Motor neuron (in vitro differentiated cells): ENCODE measurements around the gene PIGK. TPM values are rescaled to one million over a fixed set of nuclear protein-coding genes. Genes with fewer than 3 reads are reported as not detected.

ENCODE experiments used
- ATAC-seq, 8 experiments: fragments of 200-7000 bp; cut with Tn5 transposase; replicated peaks in 6 of 8; 2 replicates each; pipeline ENCODE4 v1.8.0; 2021; ENCODE audit warnings: mild to moderate bottlenecking in 8 of 8, moderate library complexity in 8 of 8
- H3K27ac ChIP-seq, 2 donors: fragments of 250-450 bp; sonication (Bioruptor Pico); 2 replicates each; pipeline ENCODE4 v1.9.0; 2021; ENCODE audit warnings: antibody characterized with exemption in 2 of 2, mild to moderate bottlenecking in 2 of 2, moderate library complexity in 1 of 2
- H3K4me1 ChIP-seq, 2 donors: fragments of 250-450 bp; sonication (Bioruptor Pico); replicated peaks in 1 of 2; 2 replicates each; pipeline ENCODE4 v1.6.1; 2021; ENCODE audit warnings: antibody characterized with exemption in 2 of 2, mild to moderate bottlenecking in 2 of 2, moderate library complexity in 1 of 2
- H3K4me3 ChIP-seq, 5 donors: fragments of 250-450 bp; sonication (Bioruptor Pico); 2 replicates each; pipeline ENCODE4 v1.9.0; 2021; ENCODE audit warnings: antibody characterized with exemption in 5 of 5, mild to moderate bottlenecking in 5 of 5, moderate library complexity in 4 of 5
- WGBS, 10 experiments: fragments of 450-650 bp; shearing (Covaris generic); methylation state at CpG; one replicate each; pipeline ENCODE4 v1.0.0; 2022; 5-methylcytosine and 5-hydroxymethylcytosine counted together
- in situ Hi-C, 9 experiments: fragments of 400-800 bp; cut with MboI; loops; one replicate each; pipeline ENCODE4 v1.15.0; 2021; ENCODE audit warnings: low sequenced_read_pairs in 9 of 9, low pct_unique_long_range_greater_than_20kb in 2 of 9; ENCODE audit not compliant: unreplicated experiment in 9 of 9
- total RNA-seq, 8 experiments: library from RNA; unstranded; fragments of 300-600 nt; gene quantifications; 2 replicates each; pipeline versions ENCODE4 v1.2.3 to v1.2.4, GENCODE V29; 2022

The PIGK gene
- total RNA-seq, 8 experiments from 2014 or later = 13.5 to 37.3 (median 20.3) TPM

GRCh38 chr1:77126307-77126706 lies 92.9 kb downstream of the PIGK start:
- H3K4me1 ChIP-seq = peaks cover 0 to 9% of the 10 kb centered on the region in 2 donors
- 0 to 30% (median 5%) methylated on average over 1 to 2 of the region's 2 CpGs; no CpG with 5 or more reads in 1 of the 10 experiments for WGBS, 10 experiments
- no peak overlapping the region for H3K4me3 ChIP-seq
- peak; percentile 61 to 85 (median 72) for ATAC-seq
- in situ Hi-C loops = loop anchor here in 8 of 9 experiments (10.0 to 25.0 kb wide), 5 partner anchors 789 to 1214 kb away; no protein-coding TSS in a partner anchor
- H3K27ac ChIP-seq = no peak overlapping the region

DNA sequence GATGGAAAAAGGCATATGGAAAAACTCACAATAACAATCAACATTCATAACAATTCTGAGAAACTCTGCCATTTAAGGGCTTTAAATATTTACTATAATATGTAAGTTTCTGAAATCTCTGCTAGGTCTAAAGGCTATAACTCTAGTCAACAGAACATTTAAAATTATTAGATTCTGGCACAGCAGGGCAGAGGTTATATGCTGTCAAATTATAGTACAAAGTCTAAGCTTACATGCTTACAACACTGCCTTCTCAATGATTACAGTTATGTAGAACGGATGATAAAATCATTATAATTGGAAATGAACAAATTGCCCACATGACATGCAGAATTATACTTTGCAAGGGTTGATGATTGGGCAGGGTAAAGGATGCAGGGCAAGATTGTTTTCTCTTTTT lies 97.7 kb downstream of the PIGK start:
- no peak overlapping the region for H3K27ac ChIP-seq
- WGBS, 10 experiments = 0 to 100% (median 75%) methylated on average over 1 of the region's 1 CpG; no CpG with 5 or more reads in 1 of the 10 experiments
- H3K4me1 ChIP-seq = peaks cover 5 to 18% of the 10 kb centered on the region in 2 donors
- ATAC-seq = peak in 3 of 8 experiments; percentile 27 to 39 (median 32)
- H3K4me3 ChIP-seq = no peak overlapping the region
- in situ Hi-C loops = loop anchor here in 4 of 9 experiments (10.0 to 25.0 kb wide), 4 partner anchors 209 to 967 kb away; partner anchors contain the start of gene ST6GALNAC5 (in 1 of the 4)

DNA sequence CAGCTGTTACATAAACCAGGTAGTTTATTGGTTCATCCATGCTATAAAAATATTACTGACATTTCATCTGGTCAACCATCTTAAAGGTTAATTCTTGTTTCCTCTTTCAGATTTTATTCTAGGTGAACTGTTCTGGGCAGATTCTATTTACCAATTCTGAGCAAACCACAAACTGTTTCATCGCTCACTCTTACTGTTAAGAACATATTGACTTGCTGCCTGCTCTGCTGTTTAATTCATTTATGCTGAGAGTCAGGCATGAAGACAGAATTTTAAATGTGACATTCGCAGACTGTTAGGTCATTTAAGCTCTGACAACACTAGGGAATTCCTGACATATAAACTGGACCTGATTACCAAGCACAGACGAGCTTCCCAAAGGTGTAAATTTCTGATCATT lies 98.3 kb downstream of the PIGK start:
- 0 to 72% (median 48%) methylated on average over 1 to 3 of the region's 3 CpGs; no CpG with 5 or more reads in 1 of the 10 experiments for WGBS, 10 experiments
- peak overlapping the region in 1 of 2 donors; percentile 9 for H3K27ac ChIP-seq
- peaks cover 5 to 18% of the 10 kb centered on the region in 2 donors for H3K4me1 ChIP-seq
- ATAC-seq = peak; percentile 49 to 88 (median 78)
- in situ Hi-C loops = loop anchor here in 4 of 9 experiments (10.0 to 25.0 kb wide), 4 partner anchors 209 to 966 kb away; partner anchors contain the start of gene ST6GALNAC5 (in 1 of the 4)
- H3K4me3 ChIP-seq = no peak overlapping the region

DNA sequence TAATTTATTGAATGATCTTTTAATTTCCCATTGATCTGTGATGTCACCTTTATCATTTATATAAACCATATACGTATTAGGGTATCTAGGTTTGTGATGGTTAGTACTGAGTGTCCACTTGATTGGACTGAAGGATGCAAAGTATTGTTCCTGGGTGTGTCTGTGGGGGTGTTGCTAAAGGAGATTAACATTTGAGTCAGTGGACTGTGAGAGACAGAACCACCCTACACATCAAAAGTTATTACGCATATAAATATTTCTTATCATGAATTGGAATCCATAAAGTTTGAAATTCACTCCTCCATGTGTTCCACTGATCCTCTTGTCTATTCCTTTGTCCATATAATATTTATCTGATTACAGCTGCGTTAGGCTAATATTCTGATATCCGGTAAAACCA lies 100.5 kb downstream of the PIGK start:
- WGBS, 10 experiments = 7 to 100% (median 88%) methylated on average over 2 to 4 of the region's 4 CpGs
- in situ Hi-C loops = loop anchor here in 3 of 9 experiments (25.0 kb wide), 3 partner anchors 206 to 781 kb away; partner anchors contain the start of gene ST6GALNAC5 (in 1 of the 3)
- Histone ChIP-seq H3K27ac (no peak overlapping the region), H3K4me1 (peaks cover 5 to 18% of the 10 kb centered on the region in 2 donors), H3K4me3 (no peak overlapping the region)
- ATAC-seq = peak in 3 of 8 experiments; percentile 22 to 67 (median 67)

DNA sequence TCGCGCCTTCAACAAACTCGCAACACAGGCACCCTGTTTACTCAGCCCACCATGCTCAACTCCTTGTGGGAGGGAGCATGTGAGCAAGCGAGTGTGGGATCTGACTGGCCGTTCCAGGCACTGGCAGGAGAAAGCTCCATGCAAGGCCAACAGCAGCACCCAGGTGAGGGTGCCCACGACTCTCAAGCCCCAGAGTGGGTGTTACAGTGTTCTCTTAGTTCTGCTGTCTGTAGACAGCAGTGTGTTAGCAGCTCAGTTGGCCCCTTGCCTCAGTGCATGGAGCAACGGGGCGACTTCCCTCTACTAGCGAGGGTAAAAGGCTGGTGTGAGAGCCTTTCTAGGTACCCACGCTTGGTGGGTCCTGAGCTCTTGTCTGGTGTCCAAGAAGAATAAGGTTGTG lies 114.6 kb downstream of the PIGK start:
- peak in 1 of 8 experiments; percentile 16 for ATAC-seq
- Histone ChIP-seq H3K27ac (no peak overlapping the region), H3K4me1 (no peaks in the 10 kb centered on the region), H3K4me3 (no peak overlapping the region)
- WGBS, 10 experiments = 70 to 98% (median 91%) methylated on average over 2 to 9 of the region's 10 CpGs; no CpG with 5 or more reads in 2 of the 10 experiments
- in situ Hi-C loops = loop anchor here in 3 of 9 experiments (25.0 kb wide), 3 partner anchors 192 to 767 kb away; partner anchors contain the start of gene ST6GALNAC5 (in 1 of the 3)

DNA sequence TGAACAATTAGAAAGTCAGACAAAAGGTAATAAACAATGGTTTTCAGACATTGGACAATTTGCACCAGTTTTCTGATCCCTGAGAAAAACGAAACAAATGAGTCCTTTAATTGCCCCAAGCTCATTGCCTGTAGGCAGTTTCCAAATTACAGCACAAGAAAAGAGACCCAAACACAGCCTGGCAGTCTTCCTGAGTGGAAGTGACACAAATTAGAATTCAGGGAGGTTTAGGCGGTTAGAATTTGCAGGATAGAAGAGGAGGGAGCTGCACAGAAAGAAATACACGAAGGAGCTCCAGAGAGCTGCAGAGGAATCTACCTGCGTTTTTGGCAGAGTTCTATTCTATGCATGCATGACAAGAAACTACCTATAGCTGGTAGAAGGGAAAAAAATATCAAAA lies 115.7 kb downstream of the PIGK start:
- 65 to 100% (median 88%) methylated on average over 2 to 4 of the region's 4 CpGs; no CpG with 5 or more reads in 1 of the 10 experiments for WGBS, 10 experiments
- H3K4me1 ChIP-seq = no peaks in the 10 kb centered on the region
- in situ Hi-C loops = loop anchor here in 3 of 9 experiments (25.0 kb wide), 3 partner anchors 191 to 766 kb away; partner anchors contain the start of gene ST6GALNAC5 (in 1 of the 3)
- no peak overlapping the region for H3K27ac ChIP-seq
- H3K4me3 ChIP-seq = no peak overlapping the region
- ATAC-seq = no peak

- in situ Hi-C loops = loop anchor here in 3 of 9 experiments (25.0 kb wide), 3 partner anchors 189 to 764 kb away; partner anchors contain the start of gene ST6GALNAC5 (in 1 of the 3)
- no peak overlapping the region for H3K4me3 ChIP-seq
- no peak for ATAC-seq
- H3K27ac ChIP-seq = no peak overlapping the region
- no peaks in the 10 kb centered on the region for H3K4me1 ChIP-seq
- 71 to 100% (median 88%) methylated on average over 1 of the region's 1 CpG; no CpG with 5 or more reads in 2 of the 10 experiments for WGBS, 10 experiments
Measured at GRCh38 chr1:77100875-77101274, 118.4 kb downstream of the PIGK start.

DNA sequence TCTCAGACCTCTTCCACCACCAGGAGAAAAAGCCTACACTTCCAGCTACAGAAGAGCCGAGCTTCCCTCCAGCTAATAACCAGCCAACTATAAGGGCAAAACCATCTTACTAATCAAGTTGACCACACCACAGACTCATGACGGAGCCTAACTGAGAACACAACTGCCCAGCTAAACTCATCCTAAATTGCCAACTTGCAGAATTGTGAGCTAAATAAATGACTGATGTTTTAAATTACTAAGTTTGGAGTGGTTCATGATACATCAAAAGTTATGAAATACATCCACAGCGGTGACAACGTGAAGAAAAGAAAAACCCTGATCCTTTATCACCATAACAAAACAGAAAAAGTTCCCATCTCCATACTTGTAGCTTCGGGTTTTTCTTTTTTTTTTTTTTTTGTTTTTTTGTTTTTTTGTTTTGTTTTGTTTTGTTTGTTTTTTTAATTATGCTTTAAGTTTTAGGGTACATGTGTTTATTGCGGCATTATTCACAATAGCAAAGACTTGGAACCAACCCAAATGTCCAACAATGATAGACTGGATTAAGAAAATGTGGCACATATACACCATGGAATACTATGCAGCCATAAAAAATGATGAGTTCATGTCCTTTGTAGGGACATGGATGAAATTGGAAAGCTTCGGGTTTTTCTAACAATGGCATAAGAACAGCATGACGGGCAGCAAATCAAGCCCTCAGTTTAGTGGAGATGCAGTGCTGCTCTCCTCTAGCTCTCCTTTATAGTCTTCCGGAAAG lies 122.6 kb downstream of the PIGK start:
- Histone ChIP-seq H3K27ac (no peak overlapping the region), H3K4me3 (no peak overlapping the region), H3K4me1 (no peaks in the 10 kb centered on the region)
- WGBS, 10 experiments = 73 to 98% (median 91%) methylated on average over 5 to 9 of the region's 9 CpGs
- no peak for ATAC-seq
- in situ Hi-C loops = no loop called here

DNA sequence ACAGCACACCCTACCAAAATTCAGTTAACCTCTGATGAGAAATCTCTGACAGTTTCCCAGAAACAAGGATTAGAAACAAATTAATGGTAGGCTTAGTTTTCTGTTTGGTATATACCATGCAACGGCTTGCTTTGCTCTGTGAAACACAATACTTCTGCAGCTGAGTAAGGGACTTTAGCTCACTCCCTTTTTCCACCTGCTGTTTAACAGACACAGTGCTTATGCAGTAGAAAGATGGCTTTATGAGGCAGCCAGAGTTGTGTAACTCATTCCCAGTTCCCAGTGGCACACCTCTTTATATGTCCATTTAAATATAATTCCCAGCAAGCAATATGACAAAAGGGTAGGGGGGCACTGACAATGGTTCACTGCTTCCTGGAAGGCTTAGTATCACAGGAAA lies 124.0 kb downstream of the PIGK start:
- 30 to 83% (median 57%) methylated on average over 1 of the region's 1 CpG; no CpG with 5 or more reads in 3 of the 10 experiments for WGBS, 10 experiments
- H3K4me3 ChIP-seq = no peak overlapping the region
- H3K4me1 ChIP-seq = peaks cover 0 to 4% of the 10 kb centered on the region in 2 donors
- no peak overlapping the region for H3K27ac ChIP-seq
- peak in 7 of 8 experiments; percentile 23 to 65 (median 40) for ATAC-seq
- in situ Hi-C loops = no loop called here

DNA sequence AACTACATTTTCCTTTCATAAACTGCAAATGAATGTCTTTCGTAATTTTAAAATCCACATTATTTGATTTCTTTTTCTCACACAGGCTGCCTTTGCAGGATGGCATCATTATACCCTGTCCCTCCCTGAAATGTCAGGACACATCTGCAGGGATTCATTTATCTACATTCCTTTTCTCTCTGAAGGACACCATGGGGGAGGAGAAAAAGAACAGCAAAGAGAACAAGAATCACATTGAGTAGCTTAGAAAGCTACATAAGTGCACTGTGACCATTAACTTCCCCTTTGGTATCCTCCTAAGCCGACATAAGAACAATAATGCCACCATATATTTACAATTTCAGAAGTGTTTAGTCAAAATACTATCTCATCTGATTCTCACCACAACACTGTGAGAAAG lies 129.5 kb downstream of the PIGK start:
- Histone ChIP-seq H3K4me1 (peaks cover 5 to 16% of the 10 kb centered on the region in 2 donors), H3K4me3 (no peak overlapping the region), H3K27ac (no peak overlapping the region)
- in situ Hi-C loops = no loop called here
- ATAC-seq = no peak
- 0 to 93% (median 40%) methylated on average over 1 to 2 of the region's 2 CpGs for WGBS, 10 experiments

GRCh38 chr1:77085109-77085508 lies 134.1 kb downstream of the PIGK start:
- no peak overlapping the region for H3K4me3 ChIP-seq
- whole genome bisulfite sequencing, 10 experiments = 100% methylated on average over 1 of the region's 1 CpG; no CpG with 5 or more reads in 5 of the 10 experiments

DNA sequence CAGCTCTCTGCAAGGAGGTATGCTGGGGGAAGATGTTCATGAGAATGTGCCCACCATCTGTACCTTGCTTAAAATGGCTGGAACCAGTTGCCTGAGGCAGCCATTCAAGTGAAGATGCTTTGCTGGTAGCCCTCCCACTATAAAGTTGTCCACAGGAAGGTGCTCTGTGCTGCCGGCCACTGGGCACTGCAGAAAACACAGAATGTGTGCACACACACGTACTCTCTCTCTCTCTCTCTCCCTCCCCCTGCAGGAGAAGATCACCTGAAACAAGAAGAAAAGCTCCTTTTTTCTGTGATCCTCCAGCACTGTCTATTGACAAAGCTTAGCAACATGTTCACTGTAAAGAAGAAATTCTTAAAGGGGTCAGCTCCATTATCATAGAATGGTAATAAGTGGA lies 134.8 kb downstream of the PIGK start:
- in situ Hi-C loops = no loop called here
- WGBS, 10 experiments = 70 to 100% (median 83%) methylated on average over 1 to 2 of the region's 2 CpGs; no CpG with 5 or more reads in 4 of the 10 experiments
- Histone ChIP-seq H3K4me1 (peaks cover 0 to 4% of the 10 kb centered on the region in 2 donors), H3K27ac (no peak overlapping the region), H3K4me3 (no peak overlapping the region)
- peak in 1 of 8 experiments; percentile 29 for ATAC-seq

More at GRCh38 chr1:77085109-77085508, 134.1 kb downstream of the PIGK start:
- in situ Hi-C loops = no loop called here
- H3K4me1 ChIP-seq = peaks cover 5 to 11% of the 10 kb centered on the region in 2 donors
- no peak for ATAC-seq
- H3K27ac ChIP-seq = no peak overlapping the region

- peak in 1 of 8 experiments; percentile 74 for ATAC-seq
- in situ Hi-C loops = no loop called here
- Histone ChIP-seq H3K27ac (no peak overlapping the region), H3K4me3 (no peak overlapping the region), H3K4me1 (no peaks in the 10 kb centered on the region)
- WGBS, 10 experiments = 50 to 100% (median 75%) methylated on average over 1 to 4 of the region's 4 CpGs; no CpG with 5 or more reads in 1 of the 10 experiments
Measured at GRCh38 chr1:77081834-77082233, 137.4 kb downstream of the PIGK start.
